Skeletal muscle satellite cell (primary cell): ENCODE results near the gene CNOT2.
"Not testable (repeated sequence)": the region's sequence is repeated elsewhere in the genome, so short reads cannot be mapped to it uniquely, and the experiment has no call there.

Experiments
- H3K27me3 ChIP-seq: 2 replicates; pipeline ENCODE4 v1.7.0; 2013; ENCODE audit warnings: low read length; ENCODE audit not compliant: control insufficient read depth, insufficient read depth
- H3K36me3 ChIP-seq: 2 replicates; pipeline ENCODE4 v1.7.0; 2013; ENCODE audit warnings: mild to moderate bottlenecking, control low read depth, low read length; ENCODE audit not compliant: insufficient read depth
- H3K4me1 ChIP-seq: 2 replicates; pipeline ENCODE4 v1.7.0; 2013; ENCODE audit warnings: low read length; ENCODE audit not compliant: control insufficient read depth, insufficient read depth
- H3K4me2 ChIP-seq: 2 replicates; pipeline ENCODE4 v1.7.0; 2013; ENCODE audit warnings: mild to moderate bottlenecking, low read length
- H3K4me3 ChIP-seq: 2 replicates; pipeline ENCODE4 v1.7.0; 2013; ENCODE audit warnings: low read length
- H3K9ac ChIP-seq: 2 replicates; pipeline ENCODE4 v1.7.0; 2013; ENCODE audit warnings: mild to moderate bottlenecking, low read depth, low read length, moderate library complexity
- H3K9me3 ChIP-seq: replicated peaks from 2 replicates; pipeline ENCODE4 v1.7.0; 2013; ENCODE audit warnings: mild to moderate bottlenecking, control low read depth, low read length

Gene CNOT2

DNA sequence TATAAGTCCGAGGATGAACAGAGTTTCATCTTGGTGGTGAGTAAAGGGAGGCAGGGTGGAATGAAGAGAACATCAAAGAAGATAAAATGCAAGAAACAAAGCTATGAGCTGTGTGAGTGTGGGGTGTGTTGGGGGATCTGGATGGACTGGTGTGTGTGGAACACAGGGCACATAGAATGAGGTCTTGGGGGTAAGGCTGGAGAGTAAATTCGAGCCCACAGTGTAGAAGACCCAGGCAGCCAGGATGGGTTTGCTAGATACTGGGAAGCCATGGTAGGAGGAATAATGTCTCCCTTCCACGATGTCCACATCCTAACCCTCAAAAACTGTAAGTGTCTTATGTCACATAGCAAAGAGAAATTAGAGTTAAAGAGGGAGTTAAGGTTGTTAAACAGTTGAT, 129.6 kb downstream of the CNOT2 start:
- H3K4me3 ChIP-seq, result no peak overlapping the region
- no peak overlapping the region for H3K4me2 ChIP-seq
- no peaks in the 10 kb centered on the region for H3K27me3 ChIP-seq
- H3K4me1 ChIP-seq, result no peaks in the 10 kb centered on the region
- H3K9me3 ChIP-seq, result no peaks in the 10 kb centered on the region
- no peak overlapping the region for H3K9ac ChIP-seq
- no peaks in the 10 kb centered on the region for H3K36me3 ChIP-seq

DNA sequence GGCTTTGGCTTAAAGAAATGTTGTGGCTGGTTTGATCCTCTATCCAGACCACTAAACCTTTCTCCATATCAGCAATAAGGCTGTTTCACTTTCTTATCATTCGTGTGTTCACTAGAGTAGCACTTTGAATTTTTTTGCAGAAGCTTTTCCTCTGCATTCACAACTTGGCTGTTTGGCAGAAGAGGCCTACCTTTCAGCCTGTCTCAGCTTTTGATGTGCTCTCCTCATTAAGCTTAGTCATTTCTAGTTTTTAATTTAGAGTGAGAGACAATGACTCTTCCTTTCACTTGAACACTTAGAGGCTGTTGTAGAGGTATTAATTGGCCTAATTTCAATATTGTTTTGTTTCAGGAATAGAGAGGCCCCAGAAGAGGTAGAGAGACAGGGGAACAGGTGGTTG, 136.6 kb downstream of the CNOT2 start:
- Histone ChIP-seq H3K4me1 (no peaks in the 10 kb centered on the region), H3K27me3 (no peaks in the 10 kb centered on the region), H3K4me3 (no peak overlapping the region), H3K36me3 (no peaks in the 10 kb centered on the region), H3K4me2 (no peak overlapping the region), H3K9me3 (peaks cover 3% of the 10 kb centered on the region), H3K9ac (no peak overlapping the region)

DNA sequence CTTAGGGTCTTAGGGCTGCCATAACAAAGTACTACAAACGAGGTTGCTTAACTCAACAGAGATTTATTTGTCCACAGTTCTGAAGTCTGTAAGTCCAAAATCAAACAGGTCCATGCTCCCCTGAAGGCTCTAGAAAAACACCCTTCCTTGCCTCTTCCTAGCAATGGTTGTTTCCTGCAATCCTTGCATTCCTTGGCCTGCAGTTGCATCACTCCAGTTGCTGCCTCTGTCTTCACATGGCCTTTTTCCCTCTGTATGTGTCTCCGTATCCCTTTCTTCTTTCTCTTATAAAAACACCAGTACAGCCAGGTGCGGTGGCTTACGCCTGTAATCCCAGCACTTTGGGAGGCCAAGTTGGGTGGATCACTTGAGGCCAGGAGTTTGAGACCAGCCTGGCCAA, 140.3 kb downstream of the CNOT2 start:
- peaks cover 3% of the 10 kb centered on the region for H3K9me3 ChIP-seq
- no peaks in the 10 kb centered on the region for H3K4me1 ChIP-seq
- no peaks in the 10 kb centered on the region for H3K27me3 ChIP-seq
- no peak overlapping the region for H3K9ac ChIP-seq
- H3K4me2 ChIP-seq, result no peak overlapping the region
- no peaks in the 10 kb centered on the region for H3K36me3 ChIP-seq
- no peak overlapping the region for H3K4me3 ChIP-seq

GRCh38 chr12:70383886-70384285, 140.7 kb downstream of the CNOT2 start:
- H3K36me3 ChIP-seq, result no peaks in the 10 kb centered on the region
- H3K27me3 ChIP-seq, result no peaks in the 10 kb centered on the region
- H3K4me2 ChIP-seq, result no peak overlapping the region
- no peak overlapping the region for H3K9ac ChIP-seq
- H3K4me3 ChIP-seq, result no peak overlapping the region
- peaks cover 2% of the 10 kb centered on the region for H3K9me3 ChIP-seq
- H3K4me1 ChIP-seq, result no peaks in the 10 kb centered on the region

DNA sequence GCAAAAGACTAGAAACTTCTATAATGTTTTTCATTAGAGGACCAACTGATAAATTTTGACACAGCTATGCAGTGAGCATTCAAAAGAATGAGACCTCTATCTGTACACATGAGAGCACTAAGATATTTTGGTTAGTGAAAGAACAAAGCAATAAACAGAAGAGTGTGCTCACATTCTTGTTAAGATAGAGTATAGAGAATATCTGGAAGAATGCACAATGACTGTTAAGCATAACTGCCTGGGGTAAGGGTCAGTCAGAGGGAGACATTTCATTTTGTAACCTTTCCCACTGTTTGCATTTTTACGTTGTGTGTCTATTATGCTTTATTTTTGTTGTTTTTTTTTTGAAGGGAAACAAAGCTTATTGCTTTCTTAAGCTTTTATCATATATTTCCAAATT, 143.5 kb downstream of the CNOT2 start:
- no peaks in the 10 kb centered on the region for H3K27me3 ChIP-seq
- no peak overlapping the region for H3K4me3 ChIP-seq
- no peaks in the 10 kb centered on the region for H3K9me3 ChIP-seq
- no peak overlapping the region for H3K9ac ChIP-seq
- H3K4me2 ChIP-seq, result no peak overlapping the region
- no peaks in the 10 kb centered on the region for H3K4me1 ChIP-seq
- no peaks in the 10 kb centered on the region for H3K36me3 ChIP-seq

- Histone ChIP-seq H3K9ac (no peak overlapping the region), H3K4me2 (no peak overlapping the region), H3K4me3 (no peak overlapping the region), H3K27me3 (no peaks in the 10 kb centered on the region), H3K4me1 (peaks cover 11% of the 10 kb centered on the region), H3K36me3 (no peaks in the 10 kb centered on the region), H3K9me3 (no peaks in the 10 kb centered on the region)
Observed at GRCh38 chr12:70389678-70390077, 146.4 kb downstream of the CNOT2 start.

DNA sequence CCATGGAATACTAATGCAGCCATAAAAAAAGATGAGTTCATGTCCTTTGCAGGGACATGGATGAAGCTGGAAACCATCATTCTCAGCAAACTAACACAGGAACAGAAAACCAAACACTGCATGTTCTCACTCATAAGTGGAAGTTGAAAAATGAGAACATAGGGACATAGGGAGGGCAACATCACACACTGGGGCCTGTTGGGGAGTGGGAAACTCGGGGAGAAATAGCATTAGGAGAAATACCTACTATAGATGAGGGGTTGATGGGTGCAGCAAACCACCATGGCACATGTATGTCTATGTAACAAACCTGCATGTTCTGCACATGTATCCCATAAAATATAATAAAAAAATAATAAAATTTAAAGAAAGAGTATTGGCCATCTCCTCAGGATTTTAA, 149.4 kb downstream of the CNOT2 start:
- H3K9me3 ChIP-seq, H3K36me3 ChIP-seq, H3K4me3 ChIP-seq, H3K9ac ChIP-seq, H3K4me2 ChIP-seq, H3K27me3 ChIP-seq: not testable (repeated sequence)
- peaks cover 11% of the 10 kb centered on the region for H3K4me1 ChIP-seq

DNA sequence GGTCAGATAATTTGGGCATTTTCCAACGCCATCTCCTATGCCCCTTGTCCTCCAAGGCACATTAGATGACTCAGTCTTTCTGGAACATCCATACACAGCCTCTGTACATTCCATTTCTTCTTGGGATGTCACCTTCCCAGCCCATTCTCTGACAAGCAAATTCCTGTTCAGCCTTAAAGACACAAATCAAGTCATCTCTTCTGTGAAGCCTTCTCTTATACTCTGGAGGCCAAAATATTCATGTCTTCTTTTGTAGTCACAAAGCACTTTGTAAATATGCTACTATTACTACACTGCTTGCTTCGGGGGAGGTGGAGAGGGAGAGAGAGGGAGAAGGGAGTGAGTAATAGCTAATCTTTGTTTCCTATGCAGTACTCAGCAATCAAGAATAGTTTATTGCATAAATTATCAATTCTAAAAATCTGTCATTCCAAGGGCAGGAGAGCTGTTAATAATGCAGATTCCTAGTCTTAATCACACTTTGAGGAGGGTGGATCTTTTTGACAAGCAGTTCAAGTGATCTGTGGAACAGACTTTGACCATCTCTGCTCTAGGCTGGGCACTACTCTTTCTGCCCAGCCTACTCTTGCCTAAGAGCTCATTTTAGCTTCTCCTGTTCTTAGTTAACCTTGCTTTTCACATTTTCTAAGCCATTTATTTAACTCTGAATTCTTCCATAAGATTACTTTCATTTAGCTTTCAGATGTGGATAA, 150.7 kb downstream of the CNOT2 start:
- no peaks in the 10 kb centered on the region for H3K27me3 ChIP-seq
- H3K9me3 ChIP-seq, result no peaks in the 10 kb centered on the region
- no peak overlapping the region for H3K9ac ChIP-seq
- H3K4me1 ChIP-seq, result peaks cover 11% of the 10 kb centered on the region
- H3K4me2 ChIP-seq, result no peak overlapping the region
- no peak overlapping the region for H3K4me3 ChIP-seq
- no peaks in the 10 kb centered on the region for H3K36me3 ChIP-seq

DNA sequence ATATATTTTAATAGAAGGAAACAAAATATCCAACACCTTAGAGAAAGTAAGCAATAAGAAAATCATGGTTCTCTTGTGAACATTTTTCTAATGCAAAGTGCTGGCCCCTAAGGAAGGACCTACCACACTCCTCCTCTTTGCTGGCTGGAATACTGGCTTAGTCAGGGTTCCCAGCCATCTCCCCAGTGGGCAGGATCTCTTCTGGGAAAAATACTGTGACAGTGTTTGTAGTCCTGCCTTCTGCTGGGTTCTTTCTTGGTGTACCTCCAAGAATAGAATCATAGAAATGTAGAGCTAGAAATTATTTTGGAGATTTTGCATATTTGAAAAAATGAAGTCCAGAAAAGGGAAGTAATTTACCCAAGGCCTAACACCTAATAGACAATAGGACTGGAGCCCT, 154.8 kb downstream of the CNOT2 start:
- Histone ChIP-seq H3K4me3 (no peak overlapping the region), H3K27me3 (no peaks in the 10 kb centered on the region), H3K4me1 (peaks cover 11% of the 10 kb centered on the region), H3K36me3 (no peaks in the 10 kb centered on the region), H3K9ac (no peak overlapping the region), H3K4me2 (no peak overlapping the region), H3K9me3 (no peaks in the 10 kb centered on the region)

DNA sequence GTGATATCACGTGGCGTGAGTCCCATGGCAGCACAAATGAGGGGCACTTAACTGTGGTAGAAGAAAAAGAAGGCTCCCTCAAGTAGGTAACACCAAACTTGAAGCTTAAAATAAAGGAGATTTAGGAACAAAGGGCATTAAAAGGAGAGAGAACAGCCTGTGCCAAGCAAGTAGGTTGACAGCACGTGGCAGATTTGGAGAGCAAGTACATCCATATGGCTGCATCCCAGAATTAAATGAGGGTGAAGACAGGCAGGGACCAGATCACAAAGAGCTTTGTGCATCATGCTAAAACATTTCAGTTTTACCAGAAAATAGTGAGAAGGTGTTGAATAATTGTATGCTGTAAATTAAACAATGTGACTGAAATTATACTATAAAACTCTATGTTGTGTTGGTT, 155.6 kb downstream of the CNOT2 start:
- H3K9me3 ChIP-seq, result no peaks in the 10 kb centered on the region
- H3K4me3 ChIP-seq, result no peak overlapping the region
- H3K4me1 ChIP-seq, result peaks cover 6% of the 10 kb centered on the region
- no peak overlapping the region for H3K4me2 ChIP-seq
- H3K27me3 ChIP-seq, result no peaks in the 10 kb centered on the region
- H3K36me3 ChIP-seq, result no peaks in the 10 kb centered on the region
- H3K9ac ChIP-seq, result no peak overlapping the region

- no peaks in the 10 kb centered on the region for H3K27me3 ChIP-seq
- H3K36me3 ChIP-seq, result no peaks in the 10 kb centered on the region
- no peaks in the 10 kb centered on the region for H3K9me3 ChIP-seq
- no peak overlapping the region for H3K9ac ChIP-seq
- no peak overlapping the region for H3K4me3 ChIP-seq
- no peak overlapping the region for H3K4me2 ChIP-seq
- peaks cover 1% of the 10 kb centered on the region for H3K4me1 ChIP-seq
Observed at GRCh38 chr12:70399311-70399710, 156.1 kb downstream of the CNOT2 start.

GRCh38 chr12:70400124-70400523, 156.9 kb downstream of the CNOT2 start:
- H3K9ac ChIP-seq, result no peak overlapping the region
- no peak overlapping the region for H3K4me3 ChIP-seq
- H3K36me3 ChIP-seq, result no peaks in the 10 kb centered on the region
- no peaks in the 10 kb centered on the region for H3K9me3 ChIP-seq
- H3K4me2 ChIP-seq, result no peak overlapping the region
- no peaks in the 10 kb centered on the region for H3K4me1 ChIP-seq
- H3K27me3 ChIP-seq, result no peaks in the 10 kb centered on the region
